ENCODE results near the gene TMEM52B. TPM values are rescaled to one million over a fixed set of nuclear protein-coding genes. Genes with fewer than 3 reads are reported as not detected.
"Not testable (repeated sequence)": the region's sequence is repeated elsewhere in the genome, so short reads cannot be mapped to it uniquely, and the experiment has no call there.

The TMEM52B gene
- total and polyA plus RNA-seq, 4 experiments from 2014 or later, result not detected

DNA sequence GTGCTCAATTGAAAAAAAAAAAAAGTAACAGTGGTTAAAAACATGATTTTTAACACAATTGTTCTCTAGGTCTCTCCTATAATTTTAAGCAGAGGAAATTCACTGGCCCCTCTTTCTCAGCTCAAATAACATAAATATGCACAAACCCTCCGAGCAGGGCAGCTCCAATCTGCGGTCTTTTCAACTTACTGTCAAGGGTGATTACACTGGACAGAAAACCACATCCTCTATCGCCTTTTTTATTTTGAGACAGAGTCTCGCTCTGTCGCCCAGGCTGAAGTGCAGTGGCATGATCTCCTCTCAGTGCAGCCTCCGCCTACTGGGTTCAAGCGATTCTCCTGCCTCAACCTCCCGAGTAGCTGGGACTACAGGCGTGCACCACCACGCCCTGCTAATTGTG is 17.4 kb downstream of the TMEM52B start:
- no peaks in the 10 kb centered on the region for H3K27me3 ChIP-seq (ENCODE audit: insufficient read depth, low read length)
- H3K4me3 Mint-ChIP-seq, result no peak overlapping the region
- H3K27ac Mint-ChIP-seq, result no peak overlapping the region
- no peak overlapping the region for H3K27ac ChIP-seq (ENCODE audit: low read depth, low read length)
- CTCF ChIA-PET (ENCODE audit: partially characterized antibody), result interaction anchor here (0.9 to 1.3 kb wide), 2 partner anchors 12 to 453 kb away, joined by 3 to 4 read pairs; no protein-coding TSS in a partner anchor
- H3K36me3 ChIP-seq (ENCODE audit: insufficient read depth, low read length), result no peaks in the 10 kb centered on the region
- POLR2A ChIA-PET (ENCODE audit: partially characterized antibody), result no interaction called here
- no peak for DNase-seq
- no peak overlapping the region for H3K4me3 ChIP-seq (ENCODE audit: low read length in 2 of 2)
- no peaks in the 10 kb centered on the region for H3K9me3 Mint-ChIP-seq
- intact Hi-C loops (cut with micrococcal nuclease), result no loop called here
- no peaks in the 10 kb centered on the region for H3K4me1 Mint-ChIP-seq
- H3K9me3 ChIP-seq (ENCODE audit: control insufficient read depth in 1 of 2, low read length in 2 of 2), result no peaks in the 10 kb centered on the region
- H3K4me1 ChIP-seq (ENCODE audit: insufficient read depth, low read length), result no peaks in the 10 kb centered on the region
- no peaks in the 10 kb centered on the region for H3K36me3 Mint-ChIP-seq
- H3K27me3 Mint-ChIP-seq, result peaks cover 9 to 16% of the 10 kb centered on the region in 2 donors

DNA sequence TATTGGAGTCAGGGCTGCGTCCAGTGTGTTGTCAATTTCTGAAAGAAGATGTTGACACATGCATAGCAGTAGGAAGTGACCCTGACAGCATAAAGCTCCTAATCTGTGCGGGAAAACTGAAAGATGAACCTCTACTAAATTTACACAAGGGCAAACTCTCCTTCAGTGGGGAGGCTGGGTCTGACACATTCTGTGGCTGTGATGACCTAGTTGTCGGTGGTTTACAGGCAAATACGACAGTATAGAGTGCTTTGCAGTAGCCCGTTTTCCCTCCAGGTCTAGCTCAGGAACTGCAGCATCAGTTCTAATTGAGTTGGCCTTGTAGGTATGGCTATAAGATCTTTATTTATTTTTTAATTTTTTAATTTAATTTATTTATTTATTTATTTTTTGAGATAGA is 19.0 kb downstream of the TMEM52B start:
- intact Hi-C loops (cut with micrococcal nuclease), result no loop called here
- no peaks in the 10 kb centered on the region for H3K9me3 Mint-ChIP-seq

DNA sequence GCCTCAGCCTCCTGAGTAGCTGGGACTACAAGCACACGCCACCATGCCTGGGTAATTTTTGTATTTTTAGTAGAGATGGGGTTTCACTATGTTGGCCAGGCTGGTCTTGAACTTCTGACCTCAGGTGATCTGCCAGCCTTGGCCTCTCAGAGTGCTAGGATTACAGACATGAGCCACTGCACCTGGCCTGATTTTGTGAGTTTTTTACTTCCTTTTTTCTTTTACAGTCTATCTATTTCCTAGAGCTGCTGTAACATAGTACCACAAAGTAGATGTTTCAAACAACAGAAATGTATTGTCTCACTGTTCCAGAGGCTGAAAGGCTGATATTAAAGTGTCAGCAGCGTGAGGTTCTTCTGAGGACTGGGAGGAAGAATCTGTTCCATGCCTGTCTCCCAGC is 25.7 kb downstream of the TMEM52B start:
- H3K4me3 Mint-ChIP-seq; H3K9me3 ChIP-seq (ENCODE audit: control insufficient read depth in 1 of 2, low read length in 2 of 2); H3K4me3 ChIP-seq (ENCODE audit: low read length in 2 of 2); H3K27me3 Mint-ChIP-seq; H3K27ac ChIP-seq (ENCODE audit: low read depth, low read length); POLR2A ChIA-PET (ENCODE audit: partially characterized antibody); CTCF ChIA-PET (ENCODE audit: partially characterized antibody); H3K27me3 ChIP-seq (ENCODE audit: insufficient read depth, low read length); DNase-seq; H3K4me1 ChIP-seq (ENCODE audit: insufficient read depth, low read length); H3K36me3 ChIP-seq (ENCODE audit: insufficient read depth, low read length); H3K4me1 Mint-ChIP-seq; H3K9me3 Mint-ChIP-seq; intact Hi-C loops (cut with micrococcal nuclease); H3K36me3 Mint-ChIP-seq; H3K27ac Mint-ChIP-seq: not testable (repeated sequence)

More for the DNA sequence above, 19.0 kb downstream of the TMEM52B start:
- Histone ChIP-seq H3K4me1 (ENCODE audit: insufficient read depth, low read length) (no peaks in the 10 kb centered on the region), H3K4me3 (ENCODE audit: low read length in 2 of 2) (no peak overlapping the region), H3K9me3 (ENCODE audit: control insufficient read depth in 1 of 2, low read length in 2 of 2) (no peaks in the 10 kb centered on the region), H3K27me3 (ENCODE audit: insufficient read depth, low read length) (no peaks in the 10 kb centered on the region), H3K27ac (ENCODE audit: low read depth, low read length) (no peak overlapping the region), H3K36me3 (ENCODE audit: insufficient read depth, low read length) (no peaks in the 10 kb centered on the region)
- POLR2A ChIA-PET (ENCODE audit: partially characterized antibody), result no interaction called here
- Mint-ChIP-seq H3K27me3 (peaks cover 11 to 16% of the 10 kb centered on the region in 2 donors), H3K4me1 (no peaks in the 10 kb centered on the region), H3K27ac (no peak overlapping the region), H3K36me3 (no peaks in the 10 kb centered on the region), H3K4me3 (no peak overlapping the region)
- CTCF ChIA-PET (ENCODE audit: partially characterized antibody), result no interaction called here
- no peak for DNase-seq

DNA sequence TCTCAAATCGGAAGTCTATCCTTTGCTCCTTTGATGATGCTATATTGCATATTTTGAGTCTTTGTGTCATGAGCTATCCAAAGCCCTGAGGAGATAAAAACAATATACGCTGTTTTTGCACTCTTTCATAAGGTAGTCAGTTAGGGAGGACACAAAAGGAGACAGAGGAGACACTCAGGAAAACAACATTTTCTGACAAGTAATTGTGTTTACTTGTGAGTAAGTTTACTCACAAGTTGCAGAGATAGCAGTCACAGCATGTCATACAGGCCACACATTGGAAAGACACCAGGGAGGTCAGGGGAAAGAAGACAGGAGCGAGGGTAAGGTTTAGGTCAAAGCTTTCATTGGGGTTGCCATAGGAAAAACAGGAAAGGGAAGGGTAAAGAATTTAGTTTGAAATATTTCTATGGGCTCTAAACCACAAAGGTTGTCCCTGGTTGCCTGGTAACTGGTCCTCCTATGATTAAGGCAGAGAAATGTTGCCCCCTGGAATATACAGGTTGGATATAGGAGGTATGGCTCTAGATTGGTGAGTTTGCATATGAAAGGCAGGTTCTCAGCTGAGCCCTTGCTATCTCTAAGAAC is 26.5 kb downstream of the TMEM52B start:
- no peak for DNase-seq
- no peaks in the 10 kb centered on the region for H3K9me3 Mint-ChIP-seq
- H3K36me3 ChIP-seq (ENCODE audit: insufficient read depth, low read length), result no peaks in the 10 kb centered on the region
- intact Hi-C loops (cut with micrococcal nuclease), result no loop called here
- no peaks in the 10 kb centered on the region for H3K36me3 Mint-ChIP-seq
- ChIA-PET POLR2A (ENCODE audit: partially characterized antibody) (no interaction called here), CTCF (ENCODE audit: partially characterized antibody) (no interaction called here)
- H3K27ac ChIP-seq (ENCODE audit: low read depth, low read length), result no peak overlapping the region
- H3K4me3 Mint-ChIP-seq, result no peak overlapping the region
- no peak overlapping the region for H3K4me3 ChIP-seq (ENCODE audit: low read length in 2 of 2)
- peaks cover 0 to 3% of the 10 kb centered on the region in 2 donors for H3K27me3 Mint-ChIP-seq
- no peak overlapping the region for H3K27ac Mint-ChIP-seq
- no peaks in the 10 kb centered on the region for H3K27me3 ChIP-seq (ENCODE audit: insufficient read depth, low read length)
- no peaks in the 10 kb centered on the region for H3K9me3 ChIP-seq (ENCODE audit: control insufficient read depth in 1 of 2, low read length in 2 of 2)
- H3K4me1 Mint-ChIP-seq, result no peaks in the 10 kb centered on the region
- H3K4me1 ChIP-seq (ENCODE audit: insufficient read depth, low read length), result no peaks in the 10 kb centered on the region

DNA sequence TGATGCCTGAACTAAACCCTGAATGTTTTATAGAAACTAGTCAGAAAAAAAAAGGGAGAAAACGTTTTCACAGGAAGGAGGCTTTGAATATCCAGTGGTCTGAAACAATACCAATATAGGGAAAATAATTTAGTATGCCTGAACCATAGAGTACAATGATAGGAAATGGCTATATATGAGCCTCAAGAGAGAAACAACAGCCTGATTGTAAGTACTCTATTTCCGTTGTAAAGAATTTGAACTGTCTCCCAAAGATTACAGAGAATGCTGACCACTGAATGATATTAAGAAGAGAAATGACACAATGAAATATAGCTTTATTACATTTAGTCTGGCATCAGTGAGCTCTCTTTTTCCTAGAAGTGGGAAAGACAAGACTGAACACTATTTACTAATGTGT is 28.3 kb downstream of the TMEM52B start:
- Histone ChIP-seq H3K27ac (ENCODE audit: low read depth, low read length) (no peak overlapping the region), H3K4me3 (ENCODE audit: low read length in 2 of 2) (no peak overlapping the region), H3K27me3 (ENCODE audit: insufficient read depth, low read length) (no peaks in the 10 kb centered on the region), H3K9me3 (ENCODE audit: control insufficient read depth in 1 of 2, low read length in 2 of 2) (no peaks in the 10 kb centered on the region), H3K4me1 (ENCODE audit: insufficient read depth, low read length) (peaks cover 6% of the 10 kb centered on the region), H3K36me3 (ENCODE audit: insufficient read depth, low read length) (no peaks in the 10 kb centered on the region)
- H3K4me1 Mint-ChIP-seq, result peaks cover 1 to 4% (median 3%) of the 10 kb centered on the region in 4 donors
- CTCF ChIA-PET (ENCODE audit: partially characterized antibody), result interaction anchor here (0.6 to 0.7 kb wide), 2 partner anchors 14 to 17 kb away, joined by 3 read pairs; no protein-coding TSS in a partner anchor
- no peaks in the 10 kb centered on the region for H3K36me3 Mint-ChIP-seq
- POLR2A ChIA-PET (ENCODE audit: partially characterized antibody), result no interaction called here
- intact Hi-C loops (cut with micrococcal nuclease), result no loop called here
- peaks cover 0 to 1% of the 10 kb centered on the region in 2 donors for H3K27me3 Mint-ChIP-seq
- DNase-seq, result no peak
- no peak overlapping the region for H3K4me3 Mint-ChIP-seq
- no peak overlapping the region for H3K27ac Mint-ChIP-seq
- no peaks in the 10 kb centered on the region for H3K9me3 Mint-ChIP-seq

DNA sequence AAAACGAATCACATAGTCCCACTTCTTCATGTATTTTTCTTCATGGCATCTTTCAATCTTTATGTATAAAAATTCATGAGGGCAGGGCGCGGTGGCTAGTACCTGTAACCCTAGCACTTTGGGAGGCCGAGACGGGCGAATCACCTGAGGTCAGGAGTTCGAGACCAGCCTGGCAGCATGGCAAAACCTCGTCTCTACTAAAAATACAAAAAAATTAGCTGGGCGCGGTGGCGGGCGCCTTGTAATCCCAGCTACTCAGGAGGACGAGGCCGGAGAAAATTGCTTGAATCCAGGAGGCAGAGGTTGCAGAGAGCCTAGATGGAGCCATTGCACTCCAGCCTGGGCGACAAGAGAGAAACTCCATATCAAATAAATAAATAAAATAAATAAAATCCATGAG is 31.4 kb downstream of the TMEM52B start:
- Histone ChIP-seq H3K9me3 (ENCODE audit: control insufficient read depth in 1 of 2, low read length in 2 of 2) (no peaks in the 10 kb centered on the region), H3K36me3 (ENCODE audit: insufficient read depth, low read length) (no peaks in the 10 kb centered on the region), H3K27ac (ENCODE audit: low read depth, low read length) (no peak overlapping the region), H3K4me3 (ENCODE audit: low read length in 2 of 2) (no peak overlapping the region), H3K4me1 (ENCODE audit: insufficient read depth, low read length) (peaks cover 22% of the 10 kb centered on the region), H3K27me3 (ENCODE audit: insufficient read depth, low read length) (no peaks in the 10 kb centered on the region)
- Mint-ChIP-seq H3K27me3 (no peaks in the 10 kb centered on the region), H3K36me3 (peaks cover 0 to 17% of the 10 kb centered on the region in 2 donors), H3K27ac (peak overlapping the region in 1 of 7 donors; percentile 29), H3K4me3 (no peak overlapping the region), H3K4me1 (peaks cover 16 to 34% (median 21%) of the 10 kb centered on the region in 4 donors), H3K9me3 (no peaks in the 10 kb centered on the region)
- ChIA-PET POLR2A (ENCODE audit: partially characterized antibody) (no interaction called here), CTCF (ENCODE audit: partially characterized antibody) (interaction anchor here (1.5 kb wide), 1 partner anchor 56 kb away, joined by 5 read pairs; no protein-coding TSS in a partner anchor)
- no peak for DNase-seq
- intact Hi-C loops (cut with micrococcal nuclease), result loop anchor here (5.0 to 10.0 kb wide), 3 partner anchors 595 to 1965 kb away; no protein-coding TSS in a partner anchor

DNA sequence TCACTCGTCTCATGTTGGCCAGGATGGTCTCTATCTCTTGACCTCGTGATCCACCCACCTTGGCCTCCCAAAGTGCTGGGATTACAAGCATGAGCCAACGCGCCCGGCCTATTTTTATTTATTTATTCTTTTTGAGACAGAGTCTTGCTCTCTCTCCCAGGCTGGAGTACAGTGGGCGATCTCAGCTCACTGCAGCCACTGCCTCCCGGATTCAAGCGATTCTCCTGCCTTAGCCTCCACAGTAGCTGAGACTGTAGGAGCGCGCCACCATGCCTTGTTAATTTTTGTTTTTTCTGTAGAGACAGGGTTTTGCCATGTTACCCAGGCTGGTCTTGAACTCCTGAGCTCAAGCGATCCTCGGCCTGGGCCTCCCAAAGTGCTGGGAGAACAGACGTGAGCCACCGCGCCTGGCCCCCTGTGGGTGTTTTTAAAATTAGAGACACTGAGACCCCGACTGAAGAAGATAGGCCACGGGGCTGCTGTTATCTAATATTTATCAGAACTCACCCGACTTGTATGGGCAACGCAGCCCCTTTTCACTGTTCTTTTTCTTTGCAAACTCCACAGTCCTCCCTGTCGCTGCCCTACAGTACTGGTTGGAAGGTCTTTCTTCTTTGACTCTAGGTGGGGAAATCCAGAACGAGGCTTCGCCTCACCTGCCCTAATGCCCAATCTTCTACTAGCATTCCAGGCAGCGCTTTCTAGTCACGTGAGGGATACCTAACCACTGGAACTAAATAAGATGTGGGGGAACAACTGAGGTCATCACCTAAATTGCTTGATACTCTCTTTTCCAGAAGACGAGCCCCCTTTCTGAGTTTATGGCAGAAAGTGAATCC is 32.5 kb downstream of the TMEM52B start:
- no peak overlapping the region for H3K4me3 ChIP-seq (ENCODE audit: low read length in 2 of 2)
- Mint-ChIP-seq H3K36me3 (peaks cover 0 to 17% of the 10 kb centered on the region in 2 donors), H3K27me3 (no peaks in the 10 kb centered on the region), H3K27ac (peak overlapping the region in 5 of 7 donors; percentile 25 to 98 (median 94)), H3K4me3 (peak overlapping the region in 4 of 8 donors; percentile 25 to 96 (median 94)), H3K4me1 (peaks cover 19 to 44% (median 25%) of the 10 kb centered on the region in 4 donors), H3K9me3 (no peaks in the 10 kb centered on the region)
- intact Hi-C loops (cut with micrococcal nuclease), result loop anchor here (5.0 to 10.0 kb wide), 3 partner anchors 597 to 1967 kb away; no protein-coding TSS in a partner anchor
- H3K27ac ChIP-seq (ENCODE audit: low read depth, low read length), result no peak overlapping the region
- DNase-seq, result no peak
- H3K9me3 ChIP-seq (ENCODE audit: control insufficient read depth in 1 of 2, low read length in 2 of 2), result no peaks in the 10 kb centered on the region
- no peaks in the 10 kb centered on the region for H3K27me3 ChIP-seq (ENCODE audit: insufficient read depth, low read length)
- no peaks in the 10 kb centered on the region for H3K36me3 ChIP-seq (ENCODE audit: insufficient read depth, low read length)
- H3K4me1 ChIP-seq (ENCODE audit: insufficient read depth, low read length), result peaks cover 32% of the 10 kb centered on the region
- POLR2A ChIA-PET (ENCODE audit: partially characterized antibody), result no interaction called here
- CTCF ChIA-PET (ENCODE audit: partially characterized antibody), result interaction anchor here (1.5 kb wide), 1 partner anchor 58 kb away, joined by 5 read pairs; no protein-coding TSS in a partner anchor
